ENCODE data around the gene TMPRSS13. TPM values are rescaled to one million over a fixed set of nuclear protein-coding genes. Genes with fewer than 3 reads are reported as not detected.

Gene TMPRSS13
- total RNA-seq, 2 experiments from 2014 or later, result 0.99 to 1.4 TPM

GRCh38 chr11:117958949-117959348 is 29.7 kb upstream of the TMPRSS13 start:
- Mint-ChIP-seq H3K36me3 (ENCODE audit: low read depth) (peaks cover 29% of the 10 kb centered on the region), H3K4me1 (ENCODE audit: low read depth) (peaks cover 77% of the 10 kb centered on the region), H3K27ac (no peak overlapping the region), H3K27me3 (no peaks in the 10 kb centered on the region), H3K9me3 (peaks cover 14% of the 10 kb centered on the region), H3K4me3 (no peak overlapping the region)
- Histone ChIP-seq H3K9me3 (ENCODE audit: control insufficient read depth in 1 of 2, insufficient read depth in 1 of 2, low read length in 2 of 2) (peaks cover 0 to 8% of the 10 kb centered on the region in 2 experiments), H3K4me3 (ENCODE audit: low read length) (no peak overlapping the region), H3K36me3 (ENCODE audit: insufficient read depth, low read length) (no peaks in the 10 kb centered on the region), H3K27me3 (ENCODE audit: control insufficient read depth in 1 of 2, insufficient read depth in 2 of 2, low read length in 2 of 2) (no peaks in the 10 kb centered on the region), H3K4me1 (ENCODE audit: insufficient read depth, low read length) (peaks cover 12% of the 10 kb centered on the region), H3K27ac (ENCODE audit: low read depth in 1 of 2, low read length in 2 of 2) (no peak overlapping the region)
- ATAC-seq (ENCODE audit: poor library complexity) (no peak), DNase-seq (no peak)
- POLR2A ChIA-PET, result no interaction called here
- TF ChIP-seq CTCF (IDR thresholded peaks at IDR 0.05), result no peak
- intact Hi-C loops (cut with DNase I, micrococcal nuclease), result loop anchor here in 1 of 2 experiments (2.0 kb wide), 1 partner anchor 14 kb away; no protein-coding TSS in a partner anchor
- CTCF ChIA-PET, result no interaction called here

- Histone ChIP-seq H3K4me3 (ENCODE audit: low read length) (peak overlapping the region; percentile 13), H3K36me3 (ENCODE audit: insufficient read depth, low read length) (no peaks in the 10 kb centered on the region), H3K27me3 (ENCODE audit: control insufficient read depth in 1 of 2, insufficient read depth in 2 of 2, low read length in 2 of 2) (no peaks in the 10 kb centered on the region), H3K27ac (ENCODE audit: low read depth in 1 of 2, low read length in 2 of 2) (peak overlapping the region in 1 of 2 donors; percentile 13), H3K9me3 (ENCODE audit: control insufficient read depth in 1 of 2, insufficient read depth in 1 of 2, low read length in 2 of 2) (no peaks in the 10 kb centered on the region), H3K4me1 (ENCODE audit: insufficient read depth, low read length) (peaks cover 65% of the 10 kb centered on the region)
- H3K9me3 Mint-ChIP-seq, result peaks cover 4% of the 10 kb centered on the region
- peaks cover 95% of the 10 kb centered on the region for H3K4me1 Mint-ChIP-seq (ENCODE audit: low read depth)
- no peak for TF ChIP-seq CTCF (IDR thresholded peaks at IDR 0.05)
- ChIA-PET CTCF (interaction anchor here (1.0 to 5.0 kb wide), 6 partner anchors 10 to 130 kb away, joined by 3 to 37 read pairs (median 6); partner anchors contain the start of gene IL10RA), POLR2A (interaction anchor here (0.6 to 7.4 kb wide), 19 partner anchors 11 to 656 kb away, joined by 3 to 273 read pairs (median 4); partner anchors contain the start of gene IL10RA)
- intact Hi-C loops (cut with DNase I, micrococcal nuclease), result loop anchor here in 1 of 2 experiments (5.0 kb wide), 2 partner anchors 49 to 131 kb away; partner anchors contain the start of gene FXYD2
- no peaks in the 10 kb centered on the region for H3K27me3 Mint-ChIP-seq
- peaks cover 16% of the 10 kb centered on the region for H3K36me3 Mint-ChIP-seq (ENCODE audit: low read depth)
- peak overlapping the region; percentile 90 for H3K27ac Mint-ChIP-seq
- ATAC-seq (ENCODE audit: poor library complexity) (peak; percentile 33), DNase-seq (peak in 8 of 14 experiments; percentile 25 to 88 (median 46))
- peak overlapping the region; percentile 85 for H3K4me3 Mint-ChIP-seq
These were observed 23.9 kb upstream of the TMPRSS13 start for GRCh38 chr11:117953024-117953671.

- no peaks in the 10 kb centered on the region for H3K9me3 ChIP-seq (ENCODE audit: control insufficient read depth in 1 of 2, insufficient read depth in 1 of 2, low read length in 2 of 2)
- TF ChIP-seq CTCF (IDR thresholded peaks at IDR 0.05), result no peak
- CTCF ChIA-PET, result interaction anchor here (0.6 to 5.0 kb wide), 24 partner anchors 9 to 144 kb away, joined by 3 to 44 read pairs (median 4); partner anchors contain the start of gene IL10RA
- no peaks in the 10 kb centered on the region for H3K36me3 ChIP-seq (ENCODE audit: insufficient read depth, low read length)
- Mint-ChIP-seq H3K27me3 (no peaks in the 10 kb centered on the region), H3K36me3 (ENCODE audit: low read depth) (peaks cover 2% of the 10 kb centered on the region), H3K27ac (peak overlapping the region; percentile 90), H3K4me3 (peak overlapping the region; percentile 85), H3K9me3 (no peaks in the 10 kb centered on the region), H3K4me1 (ENCODE audit: low read depth) (peaks cover 94% of the 10 kb centered on the region)
- peaks cover 83% of the 10 kb centered on the region for H3K4me1 ChIP-seq (ENCODE audit: insufficient read depth, low read length)
- ATAC-seq (ENCODE audit: poor library complexity) (peak; percentile 64), DNase-seq (peak; percentile 25 to 77 (median 50))
- no peaks in the 10 kb centered on the region for H3K27me3 ChIP-seq (ENCODE audit: control insufficient read depth in 1 of 2, insufficient read depth in 2 of 2, low read length in 2 of 2)
- H3K4me3 ChIP-seq (ENCODE audit: low read length), result peak overlapping the region; percentile 36
- H3K27ac ChIP-seq (ENCODE audit: low read depth in 1 of 2, low read length in 2 of 2), result peak overlapping the region; percentile 13 to 70
- POLR2A ChIA-PET, result interaction anchor here (0.5 to 7.4 kb wide), 29 partner anchors 9 to 364 kb away, joined by 3 to 273 read pairs (median 6); partner anchors contain the start of gene IL10RA
- intact Hi-C loops (cut with DNase I, micrococcal nuclease), result loop anchor here (1.0 to 5.0 kb wide), 5 partner anchors 36 to 129 kb away; partner anchors contain the start of genes FXYD2 (in 1 of the 2) and IL10RA (in 1 of the 2)
These were observed 22.1 kb upstream of the TMPRSS13 start for GRCh38 chr11:117950993-117951961.
